K562 (cell line): Measurements from ENCODE around the gene ADIPOR1. TPM values are rescaled to one million over a fixed set of nuclear protein-coding genes. Genes with fewer than 3 reads are reported as not detected.

Experiments used
- GTF2F1 ChIP-seq: IDR thresholded peaks from 2 replicates; pipeline ENCODE4 v1.6.1; 2011; ENCODE audit warnings: low read depth, low read length, improper control_type of control experiment
- HDAC1 ChIP-seq, 2 experiments: fragments of 450-650 bp; IDR thresholded peaks; 2 replicates each; pipeline ENCODE4 v1.6.1; 2016 to 2017; ENCODE audit warnings: inconsistent platforms in 1 of 2, mild to moderate bottlenecking in 1 of 2, moderate library complexity in 1 of 2
- LCOR ChIP-seq: sonication (generic); formaldehyde crosslinking; IDR thresholded peaks from 2 replicates; pipeline ENCODE4 v1.8.0; 2022; ENCODE audit warnings: mild to moderate bottlenecking, missing genetic modification reagents
- NCOA4 ChIP-seq: fragments of 450-650 bp; IDR thresholded peaks from 2 replicates; pipeline ENCODE4 v1.6.1; 2018; ENCODE audit warnings: mild to moderate bottlenecking; ENCODE audit not compliant: partially characterized antibody
- NFE2L1 ChIP-seq: fragments of 450-650 bp; IDR thresholded peaks from 2 replicates; pipeline ENCODE4 v1.6.1; 2016; ENCODE audit warnings: missing genetic modification characterization, low read depth, mild to moderate bottlenecking, missing compliant biosample characterization, moderate library complexity, borderline replicate concordance
- NR2C2 ChIP-seq, 2 experiments: fragments of 200-800 bp in 1 of 2; sonication (Bioruptor generic) in 1 of 2; sonication (generic) in 1 of 2; formaldehyde crosslinking in 1 of 2; IDR thresholded peaks; 2 replicates each; pipeline versions ENCODE4 v1.6.1 to v1.8.0; 2016 to 2022; ENCODE audit warnings: mild to moderate bottlenecking in 1 of 2, missing compliant biosample characterization in 1 of 2, missing genetic modification characterization in 1 of 2, missing genetic modification reagents in 1 of 2
- PHF8 ChIP-seq: fragments of 200-600 bp; sonication (generic); IDR thresholded peaks from 2 replicates; pipeline ENCODE4 v1.6.1; 2012; ENCODE audit warnings: mixed run types, mild to moderate bottlenecking, inconsistent platforms, low read length, moderate library complexity, borderline replicate concordance
- RBM15 ChIP-seq: fragments of 200-400 bp; formaldehyde crosslinking; IDR thresholded peaks from 2 replicates; pipeline ENCODE4 v1.6.1; 2018; ENCODE audit warnings: mild to moderate bottlenecking, low read length, moderate library complexity; ENCODE audit not compliant: insufficient read depth
- SRSF7 ChIP-seq: fragments of 200-400 bp; formaldehyde crosslinking; optimal IDR thresholded peaks from 2 replicates; pipeline ENCODE3; 2017; ENCODE audit warnings: mild to moderate bottlenecking, low read depth, low read length
- TFAP4 ChIP-seq: sonication (generic); formaldehyde crosslinking; IDR thresholded peaks from 2 replicates; pipeline ENCODE4 v1.8.0; 2022; ENCODE audit warnings: missing genetic modification reagents, mild to moderate bottlenecking, moderate library complexity, borderline replicate concordance
- THAP7 ChIP-seq: fragments of 250-450 bp; sonication (Bioruptor Pico); IDR thresholded peaks from 2 replicates; pipeline ENCODE4 v1.5.0; 2021
- ZBTB26 ChIP-seq: fragments of 450-650 bp; formaldehyde crosslinking; IDR thresholded peaks from 2 replicates; pipeline ENCODE4 v1.4.0; 2022; ENCODE audit warnings: missing genetic modification characterization
- ZBTB7A ChIP-seq: IDR thresholded peaks from 2 replicates; pipeline ENCODE4 v1.6.1; 2011; ENCODE audit warnings: low read depth, mild to moderate bottlenecking, low read length, moderate library complexity, borderline replicate concordance; ENCODE audit not compliant: control insufficient read depth
- ZBTB9 ChIP-seq: fragments of 450-650 bp; formaldehyde crosslinking; IDR thresholded peaks from 2 replicates; pipeline ENCODE4 v1.4.0; 2020; ENCODE audit warnings: mild to moderate bottlenecking, moderate library complexity
- ZNF436 ChIP-seq: fragments of 250-450, 450-650 bp; sonication (Bioruptor Pico); formaldehyde crosslinking; IDR thresholded peaks from 2 replicates; pipeline ENCODE4 v1.7.0; 2020; ENCODE audit warnings: mild to moderate bottlenecking
- ZNF444 ChIP-seq: fragments of 250-450 bp; sonication (Bioruptor Pico); IDR thresholded peaks from 2 replicates; pipeline ENCODE4 v1.4.0; 2020; ENCODE audit warnings: mild to moderate bottlenecking, moderate library complexity
- ZNF518B ChIP-seq: fragments of 250-450 bp; sonication (Bioruptor Pico); IDR thresholded peaks from 2 replicates; pipeline ENCODE4 v1.5.0; 2021; ENCODE audit warnings: mild to moderate bottlenecking, moderate library complexity
- ZNF717 ChIP-seq: fragments of 250-450 bp; sonication (Bioruptor Pico); IDR thresholded peaks from 2 replicates; pipeline ENCODE4 v1.5.0; 2021
- polyA plus RNA-seq, 8 experiments: library from polyadenylated mRNA; depleted of rRNA in 4 of 8; stranded (reverse) in 5 of 8; unstranded in 3 of 8; fragments of >200 nt; fragmentation: Nextera tagmentation in 2 of 8; fragmentation: Illumina TruSeq in 1 of 8; extraction: Ambion mirVana in 2 of 8; extraction: Trizol in 1 of 8; gene quantifications; 2 replicates each; pipeline versions ENCODE4 v1.2.1 to v1.2.3, GENCODE V29; 2011 to 2014; ENCODE audit warnings: inconsistent platforms in 1 of 8, missing spikeins in 1 of 8
- total RNA-seq, 7 experiments: library from RNA; depleted of rRNA in 6 of 7; stranded (reverse); fragments of >200 nt in 6 of 7; fragmentation: Illumina TruSeq in 2 of 7; extraction: Trizol in 2 of 7; gene quantifications; 2 replicates each; pipeline versions ENCODE4 v1.2.1 to v1.2.3, GENCODE V29; 2011 to 2021; ENCODE audit warnings: low replicate concordance in 1 of 7

The ADIPOR1 gene
- total and polyA plus RNA-seq, 9 of the 15 experiments (the other 6 are each of a cell fraction or from before 2014, with no cell fraction given), result 29.0 to 217 (median 100) TPM

- peak; percentile 85 for TF ChIP-seq ZBTB9 (CRISPR knock-in tag)
- no peak for TF ChIP-seq ZNF518B (CRISPR knock-in tag)
- no peak for TF ChIP-seq LCOR (CRISPR knock-in tag)
- TF ChIP-seq ZNF717 (CRISPR knock-in tag), result no peak
- TF ChIP-seq TFAP4 (CRISPR knock-in tag), result peak; percentile 96
- peak; percentile 96 for TF ChIP-seq PHF8
- TF ChIP-seq ZBTB7A, result peak; percentile 97
- peak; percentile 74; the same call in 1 of the 2 replicates for TF ChIP-seq GTF2F1
- no peak for TF ChIP-seq NCOA4
- TF ChIP-seq HDAC1 (IDR thresholded peaks at IDR 0.05), result peak in 1 of 2 experiments; percentile 96; a peak in 2 of 4 replicates
- no peak for TF ChIP-seq SRSF7
- TF ChIP-seq ZNF444 (CRISPR knock-in tag), result no peak
- TF ChIP-seq RBM15, result no peak
- TF ChIP-seq THAP7, result no peak; the same call in 1 of the 2 replicates
- peak; percentile 56 for TF ChIP-seq NR2C2 (CRISPR knock-in tag; IDR thresholded peaks at IDR 0.05)
- peak; percentile 88 for TF ChIP-seq NR2C2 (tag; IDR thresholded peaks at IDR 0.05)
- TF ChIP-seq NFE2L1, result no peak
- no peak for TF ChIP-seq ZBTB26
- no peak for TF ChIP-seq ZNF436 (CRISPR knock-in tag)
These were observed 31.3 kb downstream of the ADIPOR1 start, which contains the start of gene KLHL12 (continued) for GRCh38 chr1:202926581-202927491.
